ENCODE results near the gene SEC14L5.

SEC14L5 gene

DNA sequence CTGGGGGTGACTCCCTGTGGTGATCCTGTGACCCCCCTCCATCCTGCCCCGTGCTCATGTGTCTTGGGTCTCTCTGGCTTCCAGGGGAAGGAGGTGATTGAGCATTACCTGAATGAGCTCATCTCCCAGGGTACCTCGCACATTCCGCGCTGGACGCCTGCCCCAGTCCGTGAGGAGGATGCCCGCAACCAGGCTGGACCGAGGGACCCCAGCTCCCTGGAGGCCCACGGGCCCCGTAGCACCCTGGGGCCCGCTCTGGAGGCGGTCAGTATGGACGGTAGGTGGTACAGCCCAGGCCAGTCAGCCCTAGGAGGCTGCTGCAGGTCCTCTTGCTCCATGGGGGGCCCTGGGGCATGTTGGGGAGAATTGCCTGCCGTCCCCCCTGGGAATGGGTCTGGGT is 33.6 kb downstream of the SEC14L5 start:
- DNase-seq (no peak), ATAC-seq (replicated peaks) (no peak)
- Mint-ChIP-seq H3K27me3 (peaks cover 55 to 60% of the 10 kb centered on the region in 2 donors), H3K27ac (no peak overlapping the region), H3K4me1 (peaks cover 0 to 2% of the 10 kb centered on the region in 2 donors), H3K9me3 (peaks cover 0 to 2% of the 10 kb centered on the region in 2 donors), H3K4me3 (no peak overlapping the region), H3K36me3 (peaks cover 2 to 7% of the 10 kb centered on the region in 2 donors)

DNA sequence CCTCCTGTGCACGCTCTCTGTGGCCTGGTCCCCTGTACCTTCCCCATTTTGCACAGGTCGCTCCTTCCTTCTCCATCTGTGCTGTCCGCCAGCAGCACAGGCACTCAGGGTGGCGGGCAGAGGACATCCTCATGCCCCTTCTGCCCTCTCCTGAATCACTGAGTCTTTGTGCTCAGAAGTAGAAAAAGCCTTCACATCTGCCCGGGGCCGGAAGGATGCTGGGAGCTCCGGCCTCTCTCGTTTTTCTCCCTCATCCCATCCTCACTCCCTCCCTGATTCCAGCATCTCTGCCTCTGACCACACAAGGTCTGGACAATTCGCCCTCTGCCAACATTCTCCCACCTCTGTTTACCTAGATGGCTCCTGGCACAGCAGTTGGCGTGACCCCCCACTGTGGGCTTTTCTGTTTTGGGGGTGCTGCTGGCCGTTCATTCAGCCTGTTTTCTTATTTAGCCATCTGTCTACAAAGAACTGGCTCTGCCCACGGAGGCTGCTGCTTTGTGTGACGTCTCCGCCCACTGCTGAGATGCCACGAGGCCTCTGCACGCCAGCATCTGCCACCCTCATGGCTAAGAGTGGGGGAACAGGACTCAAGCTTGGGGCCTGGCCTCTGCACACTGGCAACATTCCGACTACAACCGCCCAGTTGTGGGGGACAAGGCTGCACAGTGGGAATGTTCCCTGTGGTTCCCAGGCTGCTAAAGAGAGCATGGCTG is 36.7 kb downstream of the SEC14L5 start:
- H3K27me3 Mint-ChIP-seq: peaks cover 32 to 47% of the 10 kb centered on the region in 2 donors
- no peak overlapping the region for H3K27ac Mint-ChIP-seq
- H3K36me3 Mint-ChIP-seq: peaks cover 0 to 4% of the 10 kb centered on the region in 2 donors
- H3K9me3 Mint-ChIP-seq: no peaks in the 10 kb centered on the region
- ATAC-seq (replicated peaks) (no peak), DNase-seq (no peak)
- H3K4me1 Mint-ChIP-seq: no peaks in the 10 kb centered on the region
- H3K4me3 Mint-ChIP-seq: no peak overlapping the region

DNA sequence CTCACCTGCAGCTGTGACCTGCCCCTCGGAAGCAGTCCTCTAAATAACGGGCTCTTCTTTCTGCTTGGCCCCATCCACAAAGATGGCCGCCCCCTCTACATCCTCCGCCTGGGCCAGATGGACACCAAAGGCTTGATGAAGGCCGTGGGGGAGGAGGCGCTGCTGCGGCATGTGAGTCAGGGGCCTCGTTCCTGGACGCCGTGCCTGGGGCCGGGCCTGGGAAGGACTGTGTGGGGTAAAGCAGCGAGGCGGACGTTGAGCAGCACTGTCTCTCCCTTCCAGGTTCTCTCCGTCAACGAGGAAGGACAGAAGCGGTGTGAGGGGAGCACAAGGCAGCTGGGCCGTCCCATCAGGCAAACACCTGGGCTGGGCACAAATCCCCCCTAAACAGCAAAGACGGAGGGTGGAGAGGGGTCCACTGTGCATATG is 42.5 kb downstream of the SEC14L5 start:
- Mint-ChIP-seq H3K27ac (no peak overlapping the region), H3K9me3 (no peaks in the 10 kb centered on the region), H3K4me1 (no peaks in the 10 kb centered on the region), H3K4me3 (no peak overlapping the region), H3K27me3 (peaks cover 28 to 42% of the 10 kb centered on the region in 2 donors), H3K36me3 (no peaks in the 10 kb centered on the region)
- no peak for DNase-seq
- no peak for ATAC-seq (replicated peaks)

DNA sequence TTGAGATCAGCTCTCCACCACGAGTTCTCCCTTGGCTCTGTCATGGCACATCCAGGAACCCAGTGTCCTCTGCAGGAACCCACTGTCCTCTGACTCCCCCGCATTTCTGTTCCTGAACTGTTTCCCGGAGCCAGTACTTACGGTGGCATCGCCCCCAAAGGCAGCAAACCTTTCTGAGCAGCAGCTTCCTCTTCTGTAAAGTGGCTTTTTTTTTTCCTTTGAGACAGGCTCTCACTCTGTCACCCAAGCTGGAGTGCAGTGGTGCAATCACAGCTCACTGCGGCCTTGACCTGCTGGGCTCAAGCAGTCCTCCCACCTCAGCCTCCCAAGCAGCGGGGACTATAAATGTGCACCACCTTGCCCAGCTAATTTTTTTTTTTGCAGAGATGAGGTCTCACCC is 43.4 kb downstream of the SEC14L5 start:
- no peak for ATAC-seq (replicated peaks)

DNA sequence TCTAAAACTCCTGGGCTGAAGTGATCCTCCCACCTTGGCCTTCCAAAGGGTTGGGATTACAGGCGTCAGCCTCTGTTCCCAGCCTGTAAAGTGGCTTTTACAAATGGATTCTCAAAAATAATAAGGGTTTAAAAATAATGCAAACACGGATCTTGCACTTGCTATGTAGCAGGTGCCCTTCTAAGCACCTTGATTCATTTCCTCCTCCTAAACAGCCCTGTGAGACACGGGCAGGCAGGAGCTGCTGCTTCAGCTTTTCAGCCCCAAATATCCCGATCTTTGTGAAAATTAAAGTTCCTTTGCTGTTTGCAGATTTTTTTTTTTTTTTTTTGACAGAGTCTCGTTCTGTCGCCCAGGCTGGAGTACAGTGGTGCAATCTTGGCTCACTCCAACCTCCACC is 43.9 kb downstream of the SEC14L5 start:
- DNase-seq (no peak), ATAC-seq (replicated peaks) (no peak)
- H3K27me3 Mint-ChIP-seq: peaks cover 19 to 37% of the 10 kb centered on the region in 2 donors
- no peaks in the 10 kb centered on the region for H3K36me3 Mint-ChIP-seq
- H3K9me3 Mint-ChIP-seq: no peaks in the 10 kb centered on the region
- no peaks in the 10 kb centered on the region for H3K4me1 Mint-ChIP-seq
- H3K27ac Mint-ChIP-seq: no peak overlapping the region
- no peak overlapping the region for H3K4me3 Mint-ChIP-seq

More for the DNA sequence above, 43.4 kb downstream of the SEC14L5 start:
- Mint-ChIP-seq H3K27ac (no peak overlapping the region), H3K4me3 (no peak overlapping the region), H3K9me3 (no peaks in the 10 kb centered on the region), H3K27me3 (peaks cover 19 to 41% of the 10 kb centered on the region in 2 donors), H3K4me1 (no peaks in the 10 kb centered on the region), H3K36me3 (no peaks in the 10 kb centered on the region)
- no peak for DNase-seq

DNA sequence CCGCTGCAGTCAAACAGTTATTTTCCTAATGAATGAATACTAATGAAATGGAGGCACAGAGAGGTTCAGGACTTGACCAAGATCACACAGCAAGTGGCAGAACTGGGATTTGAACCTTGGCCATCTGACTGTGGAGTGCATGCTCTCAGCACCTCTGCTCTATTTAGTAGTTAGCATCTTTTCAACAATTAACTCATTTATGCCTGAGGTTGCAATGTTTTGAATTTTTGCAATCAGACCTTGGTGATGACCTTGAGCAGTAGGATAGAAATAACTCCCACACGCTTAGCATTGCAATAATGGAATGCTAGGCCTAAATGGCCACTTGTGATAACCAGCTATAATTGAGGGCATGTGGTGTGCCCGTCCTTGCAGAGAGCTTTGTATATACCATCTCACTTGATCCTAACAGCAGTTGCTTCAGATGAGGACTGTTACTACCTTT is 44.6 kb downstream of the SEC14L5 start:
- no peak overlapping the region for H3K4me3 Mint-ChIP-seq
- DNase-seq (no peak), ATAC-seq (replicated peaks) (no peak)
- H3K9me3 Mint-ChIP-seq: no peaks in the 10 kb centered on the region
- peaks cover 19 to 32% of the 10 kb centered on the region in 2 donors for H3K27me3 Mint-ChIP-seq
- no peak overlapping the region for H3K27ac Mint-ChIP-seq
- H3K36me3 Mint-ChIP-seq: no peaks in the 10 kb centered on the region
- no peaks in the 10 kb centered on the region for H3K4me1 Mint-ChIP-seq

DNA sequence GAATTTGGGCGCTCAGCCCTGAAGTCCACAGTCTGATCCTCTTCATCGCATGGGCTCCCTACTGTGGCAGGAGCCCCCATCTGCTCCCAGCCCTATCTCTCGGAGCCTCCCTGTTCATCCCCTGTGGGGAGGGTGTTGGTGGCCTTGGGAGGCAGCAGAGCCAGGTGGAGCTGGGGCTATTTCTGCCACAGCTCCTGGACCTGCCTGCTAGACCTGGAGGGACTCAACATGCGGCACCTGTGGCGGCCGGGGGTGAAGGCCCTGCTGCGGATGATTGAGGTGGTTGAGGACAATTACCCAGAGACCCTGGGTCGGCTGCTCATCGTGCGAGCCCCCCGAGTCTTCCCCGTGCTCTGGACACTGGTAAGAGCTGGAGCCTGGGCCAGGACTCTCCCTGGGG is 45.1 kb downstream of the SEC14L5 start:
- H3K9me3 Mint-ChIP-seq: no peaks in the 10 kb centered on the region
- no peak overlapping the region for H3K4me3 Mint-ChIP-seq
- ATAC-seq (replicated peaks) (no peak), DNase-seq (no peak)
- H3K27ac Mint-ChIP-seq: no peak overlapping the region
- no peaks in the 10 kb centered on the region for H3K4me1 Mint-ChIP-seq
- H3K27me3 Mint-ChIP-seq: peaks cover 19 to 32% of the 10 kb centered on the region in 2 donors
- H3K36me3 Mint-ChIP-seq: no peaks in the 10 kb centered on the region

DNA sequence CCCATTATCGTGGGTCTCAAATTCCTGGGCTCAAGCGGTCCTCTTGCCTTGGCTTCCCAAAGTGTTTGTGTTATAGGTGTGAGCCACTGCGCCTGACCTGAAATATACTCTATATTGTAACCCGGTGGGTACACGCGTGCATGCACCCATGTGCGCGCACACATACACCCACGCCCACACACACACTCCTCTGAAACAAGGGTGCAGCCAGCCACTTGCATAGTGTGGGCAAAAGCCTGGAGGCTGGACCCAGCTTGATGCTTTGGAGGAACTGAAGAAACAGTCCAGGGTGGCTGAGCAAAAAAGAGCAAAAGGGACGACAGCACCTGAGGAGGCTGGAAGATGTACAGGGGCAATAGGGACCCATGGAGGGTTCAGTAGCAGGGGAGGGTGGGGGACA is 45.7 kb downstream of the SEC14L5 start:
- H3K9me3 Mint-ChIP-seq: no peaks in the 10 kb centered on the region
- no peaks in the 10 kb centered on the region for H3K36me3 Mint-ChIP-seq
- no peak overlapping the region for H3K27ac Mint-ChIP-seq
- H3K27me3 Mint-ChIP-seq: peaks cover 17 to 28% of the 10 kb centered on the region in 2 donors
- DNase-seq (no peak), ATAC-seq (replicated peaks) (no peak)
- no peak overlapping the region for H3K4me3 Mint-ChIP-seq
- no peaks in the 10 kb centered on the region for H3K4me1 Mint-ChIP-seq

DNA sequence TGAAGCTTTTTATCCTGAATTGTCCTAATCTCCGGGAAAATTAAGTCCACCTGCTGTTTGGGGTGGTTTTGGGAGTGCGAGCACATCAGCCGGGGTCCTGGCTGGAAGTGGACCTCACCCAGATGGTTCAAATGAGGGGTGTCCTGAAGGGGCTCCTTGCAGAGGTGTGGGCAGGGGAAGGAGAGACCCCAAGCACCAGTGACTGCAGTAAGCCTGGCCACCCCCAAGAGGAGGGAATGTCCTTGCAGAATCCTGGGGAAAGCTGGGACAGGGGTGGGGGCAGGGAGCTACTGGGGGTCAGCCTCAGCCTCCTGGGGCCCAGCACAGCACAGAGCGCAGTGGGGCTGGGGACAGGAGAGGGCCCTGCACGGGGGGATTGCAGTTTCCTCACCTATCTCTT is 46.2 kb downstream of the SEC14L5 start:
- Mint-ChIP-seq H3K4me3 (no peak overlapping the region), H3K36me3 (no peaks in the 10 kb centered on the region), H3K27ac (no peak overlapping the region), H3K27me3 (peaks cover 18 to 25% of the 10 kb centered on the region in 2 donors), H3K4me1 (no peaks in the 10 kb centered on the region), H3K9me3 (no peaks in the 10 kb centered on the region)
- no peak for ATAC-seq (replicated peaks)
- no peak for DNase-seq

DNA sequence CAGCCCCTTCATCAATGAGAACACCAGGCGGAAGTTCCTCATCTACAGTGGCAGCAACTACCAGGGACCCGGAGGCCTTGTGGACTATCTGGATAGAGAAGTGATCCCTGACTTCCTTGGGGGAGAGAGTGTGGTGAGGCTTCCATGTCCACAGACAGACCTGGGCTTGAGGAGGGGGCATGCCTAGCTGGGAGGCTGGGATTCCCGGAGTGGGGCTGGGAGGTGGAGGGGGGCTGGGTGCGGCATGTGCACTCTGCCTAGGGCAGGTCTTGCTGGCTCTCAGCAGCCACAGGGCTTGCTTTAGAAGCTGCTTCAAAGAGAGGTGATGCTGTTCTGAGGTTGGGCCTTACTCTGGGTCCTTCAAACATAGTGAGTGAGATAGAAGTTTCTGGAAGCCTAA is 47.8 kb downstream of the SEC14L5 start:
- Mint-ChIP-seq H3K27ac (no peak overlapping the region), H3K4me3 (no peak overlapping the region), H3K9me3 (no peaks in the 10 kb centered on the region), H3K27me3 (peaks cover 29 to 36% of the 10 kb centered on the region in 2 donors), H3K4me1 (no peaks in the 10 kb centered on the region), H3K36me3 (no peaks in the 10 kb centered on the region)
- DNase-seq: no peak
- no peak for ATAC-seq (replicated peaks)

DNA sequence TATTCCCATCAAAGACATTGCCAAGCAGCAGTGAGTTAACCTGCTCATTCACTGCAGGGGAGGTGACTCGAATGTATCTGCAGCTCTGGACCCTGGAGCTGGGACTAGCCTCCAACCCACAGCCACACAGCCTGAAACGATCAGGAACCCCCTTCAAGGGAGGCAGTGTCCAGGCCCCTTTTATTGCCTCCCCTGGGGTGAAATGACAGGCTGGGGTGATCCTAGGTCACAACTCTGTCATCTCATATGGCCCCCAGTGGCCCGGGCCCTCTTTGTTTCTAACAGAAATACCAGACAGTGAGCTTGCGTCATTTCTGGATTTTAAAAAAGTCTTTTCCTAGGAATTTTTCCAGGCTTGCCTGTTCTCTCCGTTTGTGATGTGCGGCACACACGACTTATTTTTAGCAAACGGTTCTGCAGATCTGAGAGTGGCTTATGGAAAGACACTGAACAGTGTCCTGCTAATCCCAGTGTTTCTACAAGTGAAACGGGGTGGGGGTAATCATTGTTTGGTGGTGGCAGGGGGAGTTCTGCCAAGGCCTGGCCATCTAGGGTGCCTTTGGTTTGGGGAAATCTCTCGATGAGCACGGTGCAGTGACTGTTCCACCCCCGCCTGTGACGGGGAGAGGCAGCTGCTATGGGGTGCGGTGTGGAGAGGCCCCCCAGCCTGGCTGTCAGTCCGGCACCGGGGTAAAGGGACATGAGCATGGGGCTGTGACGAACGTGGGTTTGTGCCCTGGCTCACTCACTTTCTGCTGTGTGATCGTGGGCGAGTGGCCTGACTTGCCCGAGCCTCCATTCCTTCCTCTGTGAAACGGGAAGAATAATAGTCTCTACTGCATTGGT is 48.4 kb downstream of the SEC14L5 start:
- H3K9me3 Mint-ChIP-seq: no peaks in the 10 kb centered on the region
- H3K27ac Mint-ChIP-seq: no peak overlapping the region
- no peak overlapping the region for H3K4me3 Mint-ChIP-seq
- H3K4me1 Mint-ChIP-seq: no peaks in the 10 kb centered on the region
- DNase-seq: no peak
- no peaks in the 10 kb centered on the region for H3K36me3 Mint-ChIP-seq
- ATAC-seq (replicated peaks): no peak
- peaks cover 27 to 36% of the 10 kb centered on the region in 2 donors for H3K27me3 Mint-ChIP-seq

DNA sequence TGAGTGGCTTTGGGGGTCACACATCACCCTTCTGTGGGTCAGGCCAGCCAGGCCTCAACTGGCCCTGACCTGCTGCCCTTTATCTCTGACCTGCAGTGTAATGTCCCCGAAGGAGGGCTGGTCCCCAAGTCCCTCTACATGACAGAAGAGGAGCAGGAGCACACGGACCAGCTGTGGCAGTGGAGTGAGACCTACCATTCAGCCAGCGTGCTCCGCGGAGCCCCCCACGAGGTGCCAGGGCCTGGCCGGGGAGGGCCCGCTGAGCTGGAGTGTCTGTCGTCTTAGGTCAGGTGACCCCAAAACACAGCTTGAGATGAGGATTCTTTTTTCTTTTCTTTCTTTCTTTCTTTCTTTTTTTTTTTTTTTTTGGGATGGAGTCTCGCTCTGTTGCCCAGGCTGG is 49.1 kb downstream of the SEC14L5 start:
- Mint-ChIP-seq H3K4me1 (no peaks in the 10 kb centered on the region), H3K4me3 (no peak overlapping the region), H3K36me3 (no peaks in the 10 kb centered on the region), H3K9me3 (no peaks in the 10 kb centered on the region), H3K27ac (no peak overlapping the region), H3K27me3 (peaks cover 25 to 40% of the 10 kb centered on the region in 2 donors)
- DNase-seq: no peak
- ATAC-seq (replicated peaks): no peak

DNA sequence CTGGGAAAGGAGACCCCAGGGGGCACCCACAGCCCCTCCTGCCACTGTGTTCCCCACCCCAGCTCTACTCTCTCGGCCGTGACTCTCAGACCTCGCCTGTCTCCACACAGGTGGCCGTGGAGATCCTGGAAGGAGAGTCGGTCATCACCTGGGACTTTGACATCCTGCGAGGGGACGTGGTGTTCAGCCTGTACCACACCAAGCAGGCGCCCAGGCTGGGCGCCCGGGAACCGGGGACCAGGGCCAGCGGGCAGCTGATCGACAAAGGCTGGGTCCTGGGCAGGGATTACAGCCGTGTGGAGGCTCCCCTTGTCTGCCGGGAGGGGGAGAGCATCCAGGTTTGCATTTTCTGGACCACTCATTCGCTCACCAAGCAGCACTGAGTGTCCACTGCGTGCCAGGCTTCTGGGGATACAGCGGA is 50.2 kb downstream of the SEC14L5 start:
- no peaks in the 10 kb centered on the region for H3K4me1 Mint-ChIP-seq
- H3K27ac Mint-ChIP-seq: no peak overlapping the region
- no peaks in the 10 kb centered on the region for H3K36me3 Mint-ChIP-seq
- peaks cover 25 to 41% of the 10 kb centered on the region in 2 donors for H3K27me3 Mint-ChIP-seq
- H3K4me3 Mint-ChIP-seq: no peak overlapping the region
- no peaks in the 10 kb centered on the region for H3K9me3 Mint-ChIP-seq
- no peak for DNase-seq
- no peak for ATAC-seq (replicated peaks)

DNA sequence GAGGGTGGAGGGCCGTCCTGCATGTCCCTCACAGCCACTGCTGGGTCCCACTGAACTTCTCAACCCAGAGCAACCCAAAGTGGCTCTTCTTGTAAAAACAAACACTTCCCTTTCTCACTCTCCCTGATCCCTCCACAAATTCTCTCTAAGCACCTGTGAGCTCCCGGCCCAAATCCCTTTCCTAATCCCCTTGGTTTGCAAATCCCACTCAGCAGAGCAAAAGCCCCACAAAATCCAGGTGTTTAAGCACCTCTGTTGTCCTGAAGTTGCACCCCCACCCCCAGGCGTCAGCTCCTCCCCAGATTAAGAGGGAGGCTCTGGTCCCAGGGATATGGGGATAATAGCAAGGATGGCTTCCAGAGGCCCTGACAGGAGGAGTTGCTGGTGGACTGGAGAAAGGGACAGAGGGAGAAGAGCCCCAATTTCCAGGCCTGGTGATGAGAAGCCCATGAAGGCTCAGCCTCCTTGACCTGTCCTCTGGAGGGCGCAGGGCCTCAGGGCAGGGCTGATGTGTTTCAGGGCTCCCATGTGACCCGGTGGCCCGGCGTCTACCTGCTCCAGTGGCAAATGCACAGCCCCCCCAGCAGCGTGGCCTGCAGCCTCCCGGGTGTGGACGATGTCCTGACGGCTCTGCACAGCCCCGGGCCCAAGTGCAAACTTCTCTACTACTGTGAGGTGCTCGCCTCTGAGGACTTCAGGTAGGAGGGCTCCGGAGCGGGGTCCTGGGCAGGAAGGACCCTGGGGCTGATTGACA is 52.6 kb downstream of the SEC14L5 start:
- DNase-seq (no peak), ATAC-seq (replicated peaks) (peak in 1 of 2 donors; percentile 14)
- H3K27me3 Mint-ChIP-seq: peaks cover 16 to 31% of the 10 kb centered on the region in 2 donors
- no peaks in the 10 kb centered on the region for H3K36me3 Mint-ChIP-seq
- H3K4me3 Mint-ChIP-seq: no peak overlapping the region
- H3K27ac Mint-ChIP-seq: no peak overlapping the region
- H3K9me3 Mint-ChIP-seq: peaks cover 0 to 2% of the 10 kb centered on the region in 2 donors
- H3K4me1 Mint-ChIP-seq: no peaks in the 10 kb centered on the region

Measured in stimulated activated naive B cell treated with anti-CD40 and anti-IgM and Interleukin-4, amounts not matched to agents 10 μg/mL and 1 μg/mL and 100 μg/mL, for 72 hours (primary cell).